ENCODE measurements around the gene CR1. TPM values are rescaled to one million over a fixed set of nuclear protein-coding genes. Genes with fewer than 3 reads are reported as not detected.

Gene CR1
- total and polyA plus RNA-seq, 9 of the 15 experiments (the other 6 are each of a cell fraction or from before 2014, with no cell fraction given): 0.07 to 0.47 (median 0.18) TPM

DNA sequence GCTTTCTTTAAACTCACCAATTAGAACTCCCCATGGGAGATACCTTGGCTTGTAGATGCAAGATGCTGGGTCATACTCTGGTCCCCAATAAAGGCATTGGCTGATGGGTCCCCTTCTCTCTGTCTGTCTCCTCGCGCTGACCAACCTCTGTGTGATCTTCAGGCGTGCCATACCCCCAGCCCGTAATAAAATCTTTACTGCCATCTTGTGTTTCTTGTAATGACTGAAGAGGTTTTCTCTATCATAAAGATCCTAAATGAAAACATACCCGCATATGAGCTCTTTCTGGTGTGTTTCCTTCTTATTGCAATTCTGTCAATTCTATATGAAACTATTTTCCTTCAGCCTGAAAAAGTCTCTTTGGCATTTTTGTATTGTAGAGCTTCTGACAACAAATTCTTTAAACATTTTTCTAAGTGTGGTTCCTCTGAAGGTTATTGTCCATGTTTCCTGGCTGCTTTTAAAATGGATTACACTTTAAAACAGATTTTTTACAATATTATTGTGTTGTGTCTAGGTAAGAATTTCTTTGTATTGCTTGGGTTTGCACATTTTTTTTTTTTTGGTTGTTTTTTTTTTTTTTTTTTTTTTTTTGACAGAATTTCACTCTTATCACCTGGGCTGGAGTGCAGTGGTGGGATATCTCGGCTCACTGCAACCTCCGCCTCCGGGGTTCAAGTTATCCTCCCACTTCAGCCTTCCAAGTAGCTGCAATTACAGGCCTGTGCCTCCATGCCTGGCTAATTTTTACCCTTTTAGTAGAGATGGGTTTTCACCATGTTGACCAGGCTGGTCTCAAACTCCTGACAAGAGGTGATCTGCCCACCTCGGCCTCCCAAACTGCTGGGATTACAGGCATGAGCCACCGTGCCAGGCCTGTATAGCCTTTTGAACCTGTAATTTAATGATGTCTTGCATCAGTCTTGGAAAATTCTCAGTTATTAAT is 24.7 kb downstream of the CR1 start (continued):
- TF ChIP-seq CBX3 (IDR thresholded peaks at IDR 0.05; ENCODE audit: borderline replicate concordance in 1 of 2, low read length in 2 of 2): peak in 1 of 2 experiments; percentile 55; a peak in 1 of 3 replicates
- TF ChIP-seq CBFA2T3 (IDR thresholded peaks at IDR 0.05): peak; percentile 87
- peak; percentile 34; the same call in 1 of the 2 replicates for TF ChIP-seq BCOR (IDR thresholded peaks at IDR 0.05)
- peak; percentile 95 for TF ChIP-seq NFRKB (IDR thresholded peaks at IDR 0.05; ENCODE audit: low read depth)
- TF ChIP-seq ETV5 (CRISPR knock-in tag; IDR thresholded peaks at IDR 0.05; ENCODE audit: low read depth): peak; percentile 42; the same call in 1 of the 2 replicates
- TF ChIP-seq TRIM24 (IDR thresholded peaks at IDR 0.05): peak in 1 of 2 experiments; percentile 33; a peak in 1 of 4 replicates
- peak; percentile 81 for TF ChIP-seq SMAD4 (CRISPR knock-in tag; conservative IDR thresholded peaks at IDR 0.05)
- TF ChIP-seq ZNF668 (CRISPR knock-in tag; IDR thresholded peaks at IDR 0.05): 0 out of 2 replicates have a peak, but pooled peaks have one; percentile 53
- TF ChIP-seq, protein P1, sequence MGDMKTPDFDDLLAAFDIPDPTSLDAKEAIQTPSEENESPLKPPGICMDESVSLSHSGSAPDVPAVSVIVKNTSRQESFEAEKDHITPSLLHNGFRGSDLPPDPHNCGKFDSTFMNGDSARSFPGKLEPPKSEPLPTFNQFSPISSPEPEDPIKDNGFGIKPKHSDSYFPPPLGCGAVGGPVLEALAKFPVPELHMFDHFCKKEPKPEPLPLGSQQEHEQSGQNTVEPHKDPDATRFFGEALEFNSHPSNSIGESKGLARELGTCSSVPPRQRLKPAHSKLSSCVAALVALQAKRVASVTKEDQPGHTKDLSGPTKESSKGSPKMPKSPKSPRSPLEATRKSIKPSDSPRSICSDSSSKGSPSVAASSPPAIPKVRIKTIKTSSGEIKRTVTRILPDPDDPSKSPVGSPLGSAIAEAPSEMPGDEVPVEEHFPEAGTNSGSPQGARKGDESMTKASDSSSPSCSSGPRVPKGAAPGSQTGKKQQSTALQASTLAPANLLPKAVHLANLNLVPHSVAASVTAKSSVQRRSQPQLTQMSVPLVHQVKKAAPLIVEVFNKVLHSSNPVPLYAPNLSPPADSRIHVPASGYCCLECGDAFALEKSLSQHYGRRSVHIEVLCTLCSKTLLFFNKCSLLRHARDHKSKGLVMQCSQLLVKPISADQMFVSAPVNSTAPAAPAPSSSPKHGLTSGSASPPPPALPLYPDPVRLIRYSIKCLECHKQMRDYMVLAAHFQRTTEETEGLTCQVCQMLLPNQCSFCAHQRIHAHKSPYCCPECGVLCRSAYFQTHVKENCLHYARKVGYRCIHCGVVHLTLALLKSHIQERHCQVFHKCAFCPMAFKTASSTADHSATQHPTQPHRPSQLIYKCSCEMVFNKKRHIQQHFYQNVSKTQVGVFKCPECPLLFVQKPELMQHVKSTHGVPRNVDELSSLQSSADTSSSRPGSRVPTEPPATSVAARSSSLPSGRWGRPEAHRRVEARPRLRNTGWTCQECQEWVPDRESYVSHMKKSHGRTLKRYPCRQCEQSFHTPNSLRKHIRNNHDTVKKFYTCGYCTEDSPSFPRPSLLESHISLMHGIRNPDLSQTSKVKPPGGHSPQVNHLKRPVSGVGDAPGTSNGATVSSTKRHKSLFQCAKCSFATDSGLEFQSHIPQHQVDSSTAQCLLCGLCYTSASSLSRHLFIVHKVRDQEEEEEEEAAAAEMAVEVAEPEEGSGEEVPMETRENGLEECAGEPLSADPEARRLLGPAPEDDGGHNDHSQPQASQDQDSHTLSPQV (IDR thresholded peaks at IDR 0.05): peak; percentile 94
- TF ChIP-seq STAT5B (CRISPR knock-in tag; IDR thresholded peaks at IDR 0.05): 0 out of 2 replicates have a peak, but pooled peaks have one; percentile 36
- TF ChIP-seq, protein P2, sequence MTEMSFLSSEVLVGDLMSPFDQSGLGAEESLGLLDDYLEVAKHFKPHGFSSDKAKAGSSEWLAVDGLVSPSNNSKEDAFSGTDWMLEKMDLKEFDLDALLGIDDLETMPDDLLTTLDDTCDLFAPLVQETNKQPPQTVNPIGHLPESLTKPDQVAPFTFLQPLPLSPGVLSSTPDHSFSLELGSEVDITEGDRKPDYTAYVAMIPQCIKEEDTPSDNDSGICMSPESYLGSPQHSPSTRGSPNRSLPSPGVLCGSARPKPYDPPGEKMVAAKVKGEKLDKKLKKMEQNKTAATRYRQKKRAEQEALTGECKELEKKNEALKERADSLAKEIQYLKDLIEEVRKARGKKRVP (CRISPR knock-in tag; IDR thresholded peaks at IDR 0.05): 0 out of 2 replicates have a peak, but pooled peaks have one; percentile 40
- TF ChIP-seq ZNF583 (CRISPR knock-in tag; IDR thresholded peaks at IDR 0.05): peak; percentile 93
- TF ChIP-seq ARID1B (IDR thresholded peaks at IDR 0.05): peak; percentile 81
- peak; percentile 59; the same call in 1 of the 2 replicates for TF ChIP-seq TAL1 (IDR thresholded peaks at IDR 0.05)
- TF ChIP-seq, protein P3, sequence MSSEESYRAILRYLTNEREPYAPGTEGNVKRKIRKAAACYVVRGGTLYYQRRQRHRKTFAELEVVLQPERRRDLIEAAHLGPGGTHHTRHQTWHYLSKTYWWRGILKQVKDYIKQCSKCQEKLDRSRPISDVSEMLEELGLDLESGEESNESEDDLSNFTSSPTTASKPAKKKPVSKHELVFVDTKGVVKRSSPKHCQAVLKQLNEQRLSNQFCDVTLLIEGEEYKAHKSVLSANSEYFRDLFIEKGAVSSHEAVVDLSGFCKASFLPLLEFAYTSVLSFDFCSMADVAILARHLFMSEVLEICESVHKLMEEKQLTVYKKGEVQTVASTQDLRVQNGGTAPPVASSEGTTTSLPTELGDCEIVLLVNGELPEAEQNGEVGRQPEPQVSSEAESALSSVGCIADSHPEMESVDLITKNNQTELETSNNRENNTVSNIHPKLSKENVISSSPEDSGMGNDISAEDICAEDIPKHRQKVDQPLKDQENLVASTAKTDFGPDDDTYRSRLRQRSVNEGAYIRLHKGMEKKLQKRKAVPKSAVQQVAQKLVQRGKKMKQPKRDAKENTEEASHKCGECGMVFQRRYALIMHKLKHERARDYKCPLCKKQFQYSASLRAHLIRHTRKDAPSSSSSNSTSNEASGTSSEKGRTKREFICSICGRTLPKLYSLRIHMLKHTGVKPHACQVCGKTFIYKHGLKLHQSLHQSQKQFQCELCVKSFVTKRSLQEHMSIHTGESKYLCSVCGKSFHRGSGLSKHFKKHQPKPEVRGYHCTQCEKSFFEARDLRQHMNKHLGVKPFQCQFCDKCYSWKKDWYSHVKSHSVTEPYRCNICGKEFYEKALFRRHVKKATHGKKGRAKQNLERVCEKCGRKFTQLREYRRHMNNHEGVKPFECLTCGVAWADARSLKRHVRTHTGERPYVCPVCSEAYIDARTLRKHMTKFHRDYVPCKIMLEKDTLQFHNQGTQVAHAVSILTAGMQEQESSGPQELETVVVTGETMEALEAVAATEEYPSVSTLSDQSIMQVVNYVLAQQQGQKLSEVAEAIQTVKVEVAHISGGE (CRISPR knock-in tag; IDR thresholded peaks at IDR 0.05): peak in 1 of 3 experiments; percentile 22; a peak in 1 of 6 replicates
- TF ChIP-seq CBX1 (IDR thresholded peaks at IDR 0.05; ENCODE audit: low read depth): 0 out of 2 replicates have a peak, but pooled peaks have one; percentile 23
- TF ChIP-seq YY1 (IDR thresholded peaks at IDR 0.05; ENCODE audit: borderline replicate concordance in 1 of 3, control insufficient read depth in 1 of 3, extremely low read depth in 1 of 3, insufficient read depth in 3 of 3, insufficient read length in 1 of 3, insufficient replicate concordance in 2 of 3, low read depth in 1 of 3, low read length in 2 of 3): peak in 1 of 3 experiments; percentile 30
